ENCODE measurements around the gene CDH1.

CDH1 gene

GRCh38 chr16:68884401-68884800 lies 147.3 kb downstream of the CDH1 start:
- no peak overlapping the region for H3K27ac ChIP-seq
- no peak for TF ChIP-seq CTCF (conservative IDR thresholded peaks at IDR 0.05)
- TF ChIP-seq ZFX (IDR thresholded peaks at IDR 0.05), result no peak

Measured in C4-2B (cell line).